Measurements from ENCODE around the gene GET3.
"Not testable (repeated sequence)": the region's sequence is repeated elsewhere in the genome, so short reads cannot be mapped to it uniquely, and the experiment has no call there.

The GET3 gene

DNA sequence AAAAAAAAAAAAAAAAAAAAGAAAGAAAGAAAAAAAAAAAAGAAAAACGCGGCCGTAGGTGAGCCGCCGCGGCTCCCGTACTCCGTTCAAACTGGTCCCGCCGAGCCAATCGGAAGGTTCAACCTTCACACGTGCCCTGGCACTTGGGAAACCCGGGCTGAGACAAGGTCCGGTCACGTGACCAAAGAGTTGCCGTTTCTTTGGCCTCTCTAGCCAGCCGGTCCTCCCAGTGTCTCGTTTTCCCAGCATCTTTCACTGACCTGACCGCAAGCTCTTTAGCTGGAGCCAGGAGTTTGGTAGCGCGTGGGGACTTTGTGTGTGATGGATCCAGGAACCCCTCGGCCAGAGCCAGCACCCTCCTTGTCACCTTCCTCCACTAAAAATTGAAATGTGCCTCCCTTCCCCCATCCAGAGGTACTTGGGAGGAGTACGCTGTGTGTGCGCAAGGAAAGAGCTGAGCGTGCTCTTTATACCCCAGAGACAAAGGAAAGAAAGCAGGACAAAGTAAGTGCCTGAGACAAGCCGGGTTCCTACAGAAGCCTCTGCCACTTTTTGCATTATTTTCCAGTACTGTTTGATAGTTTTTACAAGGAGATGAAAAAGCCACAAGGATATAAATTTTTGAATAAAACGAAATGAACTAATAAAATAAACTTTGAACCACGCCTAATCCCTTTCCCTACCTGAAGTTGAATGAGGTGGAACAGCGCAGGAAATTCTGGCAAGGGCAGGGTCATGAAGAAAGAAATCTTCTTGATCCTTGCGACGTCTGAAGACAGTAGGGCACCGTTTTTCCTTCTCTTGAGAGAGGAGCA, 14.5 kb upstream of the GET3 start:
- no peak for TF ChIP-seq JUND (IDR thresholded peaks at IDR 0.05; ENCODE audit: low read depth)
- in situ Hi-C loops (cut with HindIII; ENCODE audit: low pct_unique_long_range_greater_than_20kb, low sequenced_read_pairs), result no loop called here
- DNase-seq (ENCODE audit: low read depth in 1 of 2, low spot score in 1 of 2), result peak; percentile 97 to 98

DNA sequence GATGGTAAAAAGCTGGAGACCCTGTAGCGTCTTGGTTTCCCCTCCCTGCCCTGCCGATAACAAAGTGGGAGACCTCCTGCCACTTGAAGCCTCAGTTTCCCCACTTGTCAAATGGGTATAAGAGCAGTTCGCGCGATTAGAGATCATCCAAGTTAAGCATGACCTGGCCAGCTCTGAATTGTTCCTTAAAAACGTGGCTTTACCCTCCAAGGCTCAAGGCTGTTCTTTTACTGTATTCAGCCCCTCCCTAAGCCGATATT, 14.0 kb upstream of the GET3 start:
- no peak for DNase-seq (ENCODE audit: low read depth in 1 of 2, low spot score in 1 of 2)
- in situ Hi-C loops (cut with HindIII; ENCODE audit: low pct_unique_long_range_greater_than_20kb, low sequenced_read_pairs), result no loop called here
- TF ChIP-seq JUND (IDR thresholded peaks at IDR 0.05; ENCODE audit: low read depth), result no peak

DNA sequence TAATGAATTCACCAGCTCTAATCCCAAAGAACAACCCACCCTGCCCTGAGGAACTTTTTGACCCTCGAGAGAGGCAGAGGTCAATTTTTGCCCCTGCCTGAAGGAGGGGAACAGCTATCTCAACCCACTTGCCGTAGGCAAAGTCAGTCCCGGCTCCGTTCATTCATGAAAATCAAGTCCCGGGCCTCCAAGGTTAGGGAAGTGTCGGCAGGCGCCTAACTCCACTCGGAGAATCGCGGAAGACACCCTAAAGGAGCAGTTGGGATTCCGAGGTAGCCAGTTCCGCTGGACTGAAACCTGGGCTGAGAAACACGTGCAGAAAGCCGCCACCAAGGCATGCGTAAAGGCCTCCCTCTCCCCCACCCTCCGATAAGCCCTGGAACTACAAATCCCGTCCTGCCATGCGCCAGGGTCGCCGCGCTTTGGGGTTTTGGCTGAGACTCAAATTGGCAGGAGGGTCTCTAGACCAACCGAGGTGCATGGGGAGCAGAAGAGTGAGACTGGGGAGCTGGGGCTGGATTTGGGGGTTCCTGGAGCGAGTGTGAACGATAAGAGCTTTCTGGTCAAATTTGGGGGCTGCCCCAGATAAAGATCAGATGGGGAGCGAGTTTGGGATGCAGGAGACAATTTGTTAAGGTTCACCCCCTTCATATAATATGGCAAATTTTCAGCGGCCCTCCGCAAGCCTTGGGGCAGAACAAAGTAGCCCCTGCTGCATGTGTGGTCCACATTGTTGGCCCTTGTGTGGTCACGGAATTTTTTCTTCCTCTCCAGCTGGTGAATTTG, 13.5 kb upstream of the GET3 start, which contains the start of gene TNPO2:
Gene TNPO2 (minus strand): TSS at position 292 of the 786 bp plus-strand sequence. CDS start 2,955 bp downstream, outside the sequence.
- no peak for TF ChIP-seq JUND (IDR thresholded peaks at IDR 0.05; ENCODE audit: low read depth)
- peak in 1 of 2 experiments; percentile 48 for DNase-seq (ENCODE audit: low read depth in 1 of 2, low spot score in 1 of 2)
- in situ Hi-C loops (cut with HindIII; ENCODE audit: low pct_unique_long_range_greater_than_20kb, low sequenced_read_pairs), result no loop called here

DNA sequence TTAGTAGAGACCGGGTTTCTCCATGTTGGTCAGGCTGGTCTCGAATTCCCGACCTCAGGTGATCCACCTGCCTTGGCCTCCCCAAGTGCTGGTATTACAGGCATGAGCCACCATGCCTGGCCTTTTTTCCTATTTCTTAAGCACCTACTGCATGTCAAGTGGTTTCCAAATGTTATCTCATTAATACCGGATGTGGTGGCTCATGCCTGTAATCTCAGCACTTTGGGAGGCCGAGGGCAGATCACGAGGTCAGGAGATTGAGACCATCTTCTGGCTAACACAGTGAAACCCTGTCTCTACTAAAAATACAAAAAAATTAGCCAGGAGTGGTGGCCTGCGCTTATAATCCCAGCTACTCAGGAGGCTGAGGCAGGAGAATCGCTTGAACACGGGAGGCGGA, 11.7 kb upstream of the GET3 start:
- in situ Hi-C loops (cut with HindIII; ENCODE audit: low pct_unique_long_range_greater_than_20kb, low sequenced_read_pairs); DNase-seq (ENCODE audit: low read depth in 1 of 2, low spot score in 1 of 2): not testable (repeated sequence)

DNA sequence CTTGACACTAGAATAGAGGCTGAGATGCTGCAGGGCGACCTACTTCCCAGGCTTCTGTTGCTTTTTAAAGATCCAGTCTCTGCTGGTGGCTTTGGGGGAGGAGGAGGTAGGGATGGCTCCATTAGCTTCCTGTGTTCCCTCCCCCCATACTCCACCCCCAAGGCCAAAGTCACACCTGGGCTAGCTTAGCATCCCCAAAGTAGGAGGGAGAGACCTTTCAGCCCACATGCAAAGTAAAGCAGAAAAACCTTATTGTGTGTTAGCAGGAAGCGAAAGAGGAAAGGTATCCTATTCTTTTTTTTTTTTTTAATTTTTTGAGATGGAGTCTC, 10.3 kb upstream of the GET3 start:
- TF ChIP-seq JUND (IDR thresholded peaks at IDR 0.05; ENCODE audit: low read depth), result no peak
- in situ Hi-C loops (cut with HindIII; ENCODE audit: low pct_unique_long_range_greater_than_20kb, low sequenced_read_pairs), result no loop called here
- DNase-seq (ENCODE audit: low read depth in 1 of 2, low spot score in 1 of 2), result no peak

DNA sequence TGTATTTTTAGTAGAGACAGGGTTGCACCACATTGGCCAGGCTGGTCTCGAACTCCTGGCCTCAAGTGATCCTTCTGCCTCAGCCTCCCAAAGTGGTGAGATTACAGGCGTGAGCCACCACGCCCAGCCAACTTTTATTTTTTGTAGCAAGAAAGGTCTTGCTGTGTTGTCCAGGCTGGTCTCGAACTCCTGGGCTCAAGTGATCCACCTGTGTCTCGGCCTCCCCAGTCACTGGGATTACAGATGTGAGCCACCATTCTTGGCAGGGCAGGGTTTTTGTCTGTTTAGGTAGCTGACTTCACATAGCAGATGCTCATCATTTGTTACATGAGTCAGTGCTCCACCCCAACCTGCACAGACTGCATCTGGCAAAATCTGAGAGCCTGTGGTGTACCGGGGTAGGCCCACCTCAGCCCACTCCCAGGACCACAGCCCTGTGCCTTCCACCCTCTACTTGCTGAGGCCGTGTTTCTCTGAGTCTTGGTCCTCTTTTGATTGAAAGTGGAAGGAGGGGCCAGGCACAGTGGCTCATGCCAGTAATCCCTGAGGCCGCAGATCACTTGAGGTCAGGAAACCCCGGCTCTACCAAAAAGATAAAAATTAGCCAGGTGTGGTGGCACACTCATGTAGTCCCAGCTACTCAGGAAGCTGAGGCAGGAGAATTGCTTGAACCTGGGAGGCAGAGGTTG, 9.4 kb upstream of the GET3 start:
- in situ Hi-C loops (cut with HindIII; ENCODE audit: low pct_unique_long_range_greater_than_20kb, low sequenced_read_pairs), result no loop called here
- no peak for TF ChIP-seq JUND (IDR thresholded peaks at IDR 0.05; ENCODE audit: low read depth)
- no peak for DNase-seq (ENCODE audit: low read depth in 1 of 2, low spot score in 1 of 2)

DNA sequence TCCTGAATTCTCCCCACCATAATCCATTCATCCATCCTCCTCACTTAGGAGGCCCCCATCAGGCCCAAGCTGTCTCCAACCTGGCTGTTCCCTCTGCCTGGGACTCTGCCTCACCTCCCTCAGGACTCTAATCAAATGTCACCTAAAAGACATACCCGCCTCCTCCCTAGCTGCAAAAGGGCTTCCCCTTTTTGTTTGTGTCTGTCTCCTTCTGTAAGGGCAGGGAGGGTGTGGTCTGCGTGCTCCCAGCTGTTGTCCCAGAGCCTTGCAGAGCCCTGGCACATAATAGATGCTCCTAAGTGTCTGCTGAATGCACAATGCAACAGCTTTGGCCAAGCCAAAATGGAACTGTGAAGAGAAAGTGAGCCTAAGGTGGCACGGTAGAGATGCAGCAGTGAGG, 7.2 kb upstream of the GET3 start:
- TF ChIP-seq JUND (IDR thresholded peaks at IDR 0.05; ENCODE audit: low read depth), result no peak

DNA sequence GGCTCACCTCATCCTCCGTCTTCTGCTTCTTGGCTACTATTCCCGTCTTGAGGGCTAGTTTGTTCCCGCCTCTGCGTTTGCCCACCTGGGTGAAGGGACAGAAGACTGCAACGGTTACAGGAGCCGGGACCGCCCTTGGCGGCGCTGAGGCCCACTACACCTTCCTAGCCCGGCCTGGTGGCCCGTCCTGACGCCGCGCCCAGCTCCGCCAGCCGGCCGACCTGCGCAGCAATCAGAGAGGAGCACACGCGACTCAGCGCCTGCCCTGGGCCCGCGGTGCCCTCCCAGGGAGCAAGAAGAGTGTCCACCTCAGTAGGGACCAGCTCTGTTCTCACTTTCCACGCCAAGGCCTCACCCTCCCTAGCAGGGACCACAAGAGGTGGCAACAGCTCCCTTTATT, 6.0 kb upstream of the GET3 start:
- TF ChIP-seq JUND (IDR thresholded peaks at IDR 0.05; ENCODE audit: low read depth), result no peak
- in situ Hi-C loops (cut with HindIII; ENCODE audit: low pct_unique_long_range_greater_than_20kb, low sequenced_read_pairs), result no loop called here
- no peak for DNase-seq (ENCODE audit: low read depth in 1 of 2, low spot score in 1 of 2)

More for the DNA sequence above, 7.2 kb upstream of the GET3 start:
- in situ Hi-C loops (cut with HindIII; ENCODE audit: low pct_unique_long_range_greater_than_20kb, low sequenced_read_pairs), result no loop called here
- no peak for DNase-seq (ENCODE audit: low read depth in 1 of 2, low spot score in 1 of 2)

DNA sequence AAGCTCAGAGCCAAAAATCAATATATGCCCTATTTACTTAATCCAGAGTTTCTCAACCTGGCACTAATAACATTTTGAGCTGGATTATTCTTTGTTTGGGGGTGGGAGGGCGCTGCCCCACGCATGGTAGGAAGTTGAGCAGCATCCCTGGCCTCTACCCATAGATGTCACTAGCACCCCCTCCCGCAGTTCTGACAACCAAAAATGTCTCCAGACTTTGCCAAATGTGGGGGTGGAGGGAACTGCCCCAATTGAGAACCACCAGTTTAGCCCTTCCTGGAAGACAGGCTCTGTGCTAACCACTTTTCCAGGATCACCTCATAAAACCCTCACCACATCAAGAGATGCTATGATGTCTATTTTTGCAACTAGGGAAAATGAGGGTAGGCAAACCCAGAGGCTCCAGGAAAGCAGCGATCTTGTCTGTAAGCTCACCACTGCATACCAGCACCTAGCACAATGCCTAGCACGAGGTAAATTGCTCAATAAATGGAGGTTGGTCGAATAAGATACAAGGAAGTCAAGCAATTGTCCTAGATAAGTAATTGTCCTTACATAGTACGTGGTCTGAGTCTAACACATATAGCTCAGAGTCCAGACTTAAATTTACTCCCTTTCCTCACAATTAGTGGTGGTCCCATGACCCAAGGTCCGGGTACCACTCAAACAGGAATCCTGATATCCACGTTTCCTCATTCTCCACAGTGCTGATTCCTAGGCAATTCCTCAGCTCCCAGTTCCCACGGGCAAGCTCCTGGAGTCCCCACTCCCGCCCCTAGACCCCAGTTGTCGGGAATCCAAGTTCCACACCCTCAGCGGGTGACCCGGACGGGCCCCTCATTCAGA, 3.7 kb upstream of the GET3 start:
- TF ChIP-seq JUND (IDR thresholded peaks at IDR 0.05; ENCODE audit: low read depth), result no peak
- peak in 1 of 2 experiments; percentile 27 for DNase-seq (ENCODE audit: low read depth in 1 of 2, low spot score in 1 of 2)
- in situ Hi-C loops (cut with HindIII; ENCODE audit: low pct_unique_long_range_greater_than_20kb, low sequenced_read_pairs), result no loop called here

DNA sequence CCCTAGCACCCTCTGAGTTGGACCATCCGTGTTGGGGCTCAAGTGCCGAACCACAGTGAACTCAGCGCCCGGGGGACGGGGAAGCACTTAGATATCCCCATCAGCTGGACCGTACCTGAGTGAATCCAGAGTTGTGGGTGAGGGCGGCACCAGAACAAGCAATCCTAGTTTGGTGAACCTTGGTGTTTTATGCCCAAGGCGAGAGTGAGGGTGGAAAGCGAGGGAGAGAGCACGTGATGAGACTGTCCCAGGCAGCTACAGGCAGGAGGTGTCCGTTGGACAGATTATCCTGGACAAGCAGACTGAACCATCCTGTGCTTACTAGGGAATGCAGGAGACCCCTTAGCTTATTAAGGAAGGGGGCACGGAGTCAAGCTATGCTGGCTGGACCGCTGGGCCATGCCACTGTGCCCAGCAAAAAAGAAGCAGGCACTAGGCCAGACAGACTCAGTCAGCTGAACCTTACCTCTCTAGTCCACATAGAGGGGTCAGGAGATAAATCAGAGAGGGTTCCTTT, 596 bp downstream of the GET3 start:
- no peak for DNase-seq (ENCODE audit: low read depth in 1 of 2, low spot score in 1 of 2)
- no peak for TF ChIP-seq JUND (IDR thresholded peaks at IDR 0.05; ENCODE audit: low read depth)
- in situ Hi-C loops (cut with HindIII; ENCODE audit: low pct_unique_long_range_greater_than_20kb, low sequenced_read_pairs), result no loop called here

DNA sequence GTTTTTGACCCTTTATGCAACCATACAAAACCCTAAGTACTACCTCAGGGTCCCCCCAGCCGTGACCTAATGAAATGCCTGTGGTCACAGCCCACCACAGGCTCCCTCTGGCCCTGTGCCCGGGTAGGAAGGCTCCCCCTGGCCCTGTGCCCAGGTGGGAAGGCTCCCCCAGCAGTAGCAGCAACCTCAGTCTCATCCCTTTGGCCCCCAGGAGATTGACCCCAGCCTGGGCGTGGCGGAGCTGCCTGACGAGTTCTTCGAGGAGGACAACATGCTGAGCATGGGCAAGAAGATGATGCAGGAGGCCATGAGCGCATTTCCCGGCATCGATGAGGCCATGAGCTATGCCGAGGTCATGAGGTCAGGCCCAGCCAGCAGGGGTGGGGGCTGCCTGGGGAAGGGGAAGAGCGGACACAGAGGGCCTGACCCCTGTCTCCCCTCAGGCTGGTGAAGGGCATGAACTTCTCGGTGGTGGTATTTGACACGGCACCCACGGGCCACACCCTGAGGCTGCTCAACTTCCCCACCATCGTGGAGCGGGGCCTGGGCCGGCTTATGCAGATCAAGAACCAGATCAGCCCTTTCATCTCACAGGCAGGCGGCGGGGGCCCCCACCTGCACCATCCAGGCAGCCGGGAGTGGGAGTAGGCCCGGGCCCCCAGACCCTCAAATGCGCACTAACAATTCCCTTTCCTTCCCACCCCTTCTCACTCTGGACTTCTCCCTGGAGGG, 8.0 kb downstream of the GET3 start:
- no peak for DNase-seq (ENCODE audit: low read depth in 1 of 2, low spot score in 1 of 2)
- in situ Hi-C loops (cut with HindIII; ENCODE audit: low pct_unique_long_range_greater_than_20kb, low sequenced_read_pairs), result no loop called here
- TF ChIP-seq JUND (IDR thresholded peaks at IDR 0.05; ENCODE audit: low read depth), result no peak

All from T47D (cell line).